ENCODE measurements around the gene RGMA.

The RGMA gene

DNA sequence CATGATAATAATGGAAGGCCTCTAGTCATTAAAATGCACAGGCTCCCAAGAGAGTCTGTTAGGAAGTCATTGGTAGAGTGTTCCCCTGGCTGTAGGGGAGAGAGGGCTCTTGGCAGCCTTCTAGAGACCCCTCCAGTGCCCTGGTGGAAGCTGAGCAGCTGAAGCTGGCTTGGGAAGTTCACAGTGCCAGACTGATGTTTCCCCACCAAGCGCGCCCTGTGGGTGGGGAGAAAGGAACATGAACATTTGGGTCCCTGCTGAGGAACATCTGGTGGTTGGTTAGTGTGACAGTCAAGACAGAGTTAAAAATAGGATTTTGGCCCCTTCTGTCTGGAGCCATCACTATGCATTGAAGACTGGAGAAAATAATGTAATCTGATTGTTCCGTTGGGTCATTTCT, 37.1 kb upstream of the RGMA start:
- Histone ChIP-seq H3K9me3 (ENCODE audit: control insufficient read depth, low read length) (no peaks in the 10 kb centered on the region), H3K4me1 (no peaks in the 10 kb centered on the region), H3K27me3 (ENCODE audit: control insufficient read depth, insufficient read depth, low read length) (no peaks in the 10 kb centered on the region), H3K27ac (no peak overlapping the region), H2AFZ (no peak overlapping the region), H3K79me2 (no peaks in the 10 kb centered on the region), H3K4me2 (ENCODE audit: low read length) (no peak overlapping the region), H3K36me3 (ENCODE audit: control insufficient read depth, insufficient read depth, low read length) (no peaks in the 10 kb centered on the region), H3K4me3 (ENCODE audit: low read depth, low read length) (no peak overlapping the region), H3K9ac (no peak overlapping the region)
- TF ChIP-seq, protein P1, sequence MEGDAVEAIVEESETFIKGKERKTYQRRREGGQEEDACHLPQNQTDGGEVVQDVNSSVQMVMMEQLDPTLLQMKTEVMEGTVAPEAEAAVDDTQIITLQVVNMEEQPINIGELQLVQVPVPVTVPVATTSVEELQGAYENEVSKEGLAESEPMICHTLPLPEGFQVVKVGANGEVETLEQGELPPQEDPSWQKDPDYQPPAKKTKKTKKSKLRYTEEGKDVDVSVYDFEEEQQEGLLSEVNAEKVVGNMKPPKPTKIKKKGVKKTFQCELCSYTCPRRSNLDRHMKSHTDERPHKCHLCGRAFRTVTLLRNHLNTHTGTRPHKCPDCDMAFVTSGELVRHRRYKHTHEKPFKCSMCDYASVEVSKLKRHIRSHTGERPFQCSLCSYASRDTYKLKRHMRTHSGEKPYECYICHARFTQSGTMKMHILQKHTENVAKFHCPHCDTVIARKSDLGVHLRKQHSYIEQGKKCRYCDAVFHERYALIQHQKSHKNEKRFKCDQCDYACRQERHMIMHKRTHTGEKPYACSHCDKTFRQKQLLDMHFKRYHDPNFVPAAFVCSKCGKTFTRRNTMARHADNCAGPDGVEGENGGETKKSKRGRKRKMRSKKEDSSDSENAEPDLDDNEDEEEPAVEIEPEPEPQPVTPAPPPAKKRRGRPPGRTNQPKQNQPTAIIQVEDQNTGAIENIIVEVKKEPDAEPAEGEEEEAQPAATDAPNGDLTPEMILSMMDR (IDR thresholded peaks at IDR 0.05): no peak

DNA sequence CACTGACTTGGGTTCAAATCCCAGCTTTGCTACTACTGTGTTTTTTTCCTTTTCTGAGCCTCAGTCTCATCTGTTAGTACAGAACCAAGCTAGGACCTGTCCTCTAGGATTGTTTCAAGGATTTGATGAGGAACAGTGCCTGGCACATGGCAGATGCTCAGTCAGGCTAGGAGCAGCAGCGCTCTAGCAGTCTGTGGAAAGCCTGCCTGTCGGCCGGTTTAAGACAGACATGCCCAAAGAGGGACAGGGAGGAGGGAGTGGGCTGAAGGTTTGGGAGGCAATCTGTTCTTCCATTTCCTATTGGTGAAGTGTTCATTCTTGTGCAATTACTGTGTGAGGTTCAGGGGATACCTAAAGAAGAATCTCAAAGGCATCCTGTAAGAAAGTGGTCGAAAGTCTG, 35.1 kb upstream of the RGMA start:
- H3K36me3 ChIP-seq (ENCODE audit: control insufficient read depth, insufficient read depth, low read length): no peaks in the 10 kb centered on the region
- no peaks in the 10 kb centered on the region for H3K4me1 ChIP-seq
- no peak overlapping the region for H3K4me3 ChIP-seq (ENCODE audit: low read depth, low read length)
- no peak overlapping the region for H3K9ac ChIP-seq
- H3K27me3 ChIP-seq (ENCODE audit: control insufficient read depth, insufficient read depth, low read length): no peaks in the 10 kb centered on the region
- no peak overlapping the region for H3K27ac ChIP-seq
- H3K9me3 ChIP-seq (ENCODE audit: control insufficient read depth, low read length): no peaks in the 10 kb centered on the region
- TF ChIP-seq, protein P1 (IDR thresholded peaks at IDR 0.05): no peak
- H3K4me2 ChIP-seq (ENCODE audit: low read length): no peak overlapping the region
- H3K79me2 ChIP-seq: no peaks in the 10 kb centered on the region
- H2AFZ ChIP-seq: no peak overlapping the region

DNA sequence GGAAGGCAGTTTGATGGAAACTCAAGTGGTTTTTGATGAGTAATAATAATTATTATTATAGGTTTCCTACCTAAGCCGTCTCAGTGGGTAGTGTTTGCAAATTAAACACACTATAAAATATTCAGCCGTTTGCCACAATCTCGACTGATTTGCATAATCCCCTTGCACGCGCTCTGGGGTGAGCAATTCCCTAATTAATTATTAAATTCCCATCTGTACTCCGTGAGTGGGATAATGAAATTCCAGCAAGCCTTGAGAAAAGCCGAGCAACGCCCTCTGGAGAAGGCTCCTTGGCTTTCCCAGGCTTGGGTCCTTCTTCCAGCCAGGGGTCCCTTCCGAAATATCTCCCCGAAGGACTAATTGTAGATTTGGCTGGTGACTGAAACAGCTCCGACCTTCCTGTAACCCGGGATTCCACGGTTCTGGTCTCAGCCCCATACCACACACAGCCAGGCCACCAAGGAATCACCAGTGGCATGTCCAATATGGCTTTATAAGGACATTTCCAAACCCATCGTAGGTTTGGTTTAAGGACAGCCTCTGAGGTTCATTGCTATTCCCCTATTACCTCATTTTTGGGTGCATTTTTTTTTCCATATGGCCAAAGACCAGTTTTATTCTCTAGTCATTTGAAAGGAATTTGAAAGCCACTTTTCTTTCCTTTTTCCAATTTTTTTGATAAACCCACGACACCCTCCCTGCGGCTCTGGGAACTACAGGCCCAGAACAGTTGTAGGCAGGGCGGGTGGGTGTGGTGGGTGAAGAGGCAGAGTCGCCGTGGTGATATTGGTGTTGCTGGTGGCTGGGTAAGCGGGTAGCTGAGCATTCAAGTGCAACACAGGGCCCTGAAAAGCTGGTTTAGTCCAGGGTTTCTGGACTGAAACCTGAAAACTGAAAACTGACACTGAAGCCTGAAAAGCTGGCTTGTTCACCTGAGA, 33.2 kb upstream of the RGMA start:
- H3K27ac ChIP-seq: no peak overlapping the region
- no peaks in the 10 kb centered on the region for H3K79me2 ChIP-seq
- H3K27me3 ChIP-seq (ENCODE audit: control insufficient read depth, insufficient read depth, low read length): no peaks in the 10 kb centered on the region
- no peak overlapping the region for H2AFZ ChIP-seq
- no peak overlapping the region for H3K4me3 ChIP-seq (ENCODE audit: low read depth, low read length)
- H3K36me3 ChIP-seq (ENCODE audit: control insufficient read depth, insufficient read depth, low read length): no peaks in the 10 kb centered on the region
- no peak overlapping the region for H3K4me2 ChIP-seq (ENCODE audit: low read length)
- H3K4me1 ChIP-seq: no peaks in the 10 kb centered on the region
- no peak overlapping the region for H3K9ac ChIP-seq
- TF ChIP-seq, protein P1 (IDR thresholded peaks at IDR 0.05): no peak
- H3K9me3 ChIP-seq (ENCODE audit: control insufficient read depth, low read length): no peaks in the 10 kb centered on the region

DNA sequence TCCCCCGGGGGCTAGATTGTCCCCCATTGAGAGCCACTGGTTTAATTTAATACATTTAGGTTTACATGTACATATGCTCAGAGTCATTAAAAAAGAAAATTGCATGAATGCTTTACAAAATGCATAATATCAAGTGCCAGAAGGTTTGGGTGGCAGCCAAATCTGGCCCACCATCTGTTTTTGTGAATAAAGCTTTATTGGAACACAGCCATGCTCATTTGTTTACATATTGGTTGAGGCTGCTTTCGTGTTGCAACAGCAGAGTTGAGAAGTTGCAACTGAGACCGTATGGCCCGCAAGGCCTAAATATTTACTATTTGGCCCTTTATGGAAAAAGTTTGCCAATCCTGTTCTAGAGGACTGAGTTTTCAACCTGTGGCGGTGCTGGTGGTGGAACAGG, 32.1 kb upstream of the RGMA start:
- Histone ChIP-seq H3K27ac (no peak overlapping the region), H3K9me3 (ENCODE audit: control insufficient read depth, low read length) (no peaks in the 10 kb centered on the region), H3K79me2 (no peaks in the 10 kb centered on the region), H3K9ac (no peak overlapping the region), H3K36me3 (ENCODE audit: control insufficient read depth, insufficient read depth, low read length) (no peaks in the 10 kb centered on the region), H3K4me1 (no peaks in the 10 kb centered on the region), H2AFZ (no peak overlapping the region), H3K4me2 (ENCODE audit: low read length) (no peak overlapping the region), H3K4me3 (ENCODE audit: low read depth, low read length) (no peak overlapping the region), H3K27me3 (ENCODE audit: control insufficient read depth, insufficient read depth, low read length) (no peaks in the 10 kb centered on the region)
- TF ChIP-seq, protein P1 (IDR thresholded peaks at IDR 0.05): no peak

DNA sequence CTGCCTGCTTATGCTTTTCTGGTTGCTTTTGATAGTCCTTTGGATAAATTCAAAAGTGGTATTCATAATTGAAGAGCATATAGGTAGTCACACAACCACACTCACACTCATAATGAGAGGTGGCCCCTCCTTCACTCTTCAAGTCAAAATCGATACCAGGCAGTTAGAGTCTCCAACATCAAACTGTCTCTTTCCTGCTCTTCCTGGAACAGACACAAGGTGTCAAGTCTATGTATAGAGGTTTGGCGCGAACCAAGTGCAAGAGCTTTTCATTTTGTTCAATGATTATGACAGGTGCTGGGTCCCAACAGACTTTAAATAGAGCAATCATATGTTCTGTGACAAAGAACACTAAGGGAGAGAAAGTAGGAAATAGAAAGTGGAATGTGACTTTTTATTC, 29.9 kb upstream of the RGMA start:
- no peaks in the 10 kb centered on the region for H3K9me3 ChIP-seq (ENCODE audit: control insufficient read depth, low read length)
- no peak overlapping the region for H3K4me2 ChIP-seq (ENCODE audit: low read length)
- H3K27ac ChIP-seq: no peak overlapping the region
- no peaks in the 10 kb centered on the region for H3K27me3 ChIP-seq (ENCODE audit: control insufficient read depth, insufficient read depth, low read length)
- H3K4me1 ChIP-seq: no peaks in the 10 kb centered on the region
- H2AFZ ChIP-seq: no peak overlapping the region
- no peaks in the 10 kb centered on the region for H3K79me2 ChIP-seq
- TF ChIP-seq, protein P1 (IDR thresholded peaks at IDR 0.05): no peak
- no peak overlapping the region for H3K9ac ChIP-seq
- H3K4me3 ChIP-seq (ENCODE audit: low read depth, low read length): no peak overlapping the region
- no peaks in the 10 kb centered on the region for H3K36me3 ChIP-seq (ENCODE audit: control insufficient read depth, insufficient read depth, low read length)

All from parathyroid adenoma (tissue), 2 donors.